ENCODE measurements around the gene CCDC61.

The CCDC61 gene

GRCh38 chr19:46002678-46003275, 7.5 kb downstream of the CCDC61 start:
- Histone ChIP-seq H3K9me3 (ENCODE audit: severe bottlenecking) (no peaks in the 10 kb centered on the region), H3K4me3 (ENCODE audit: low read depth, low read length) (no peak overlapping the region), H3K36me3 (no peaks in the 10 kb centered on the region; the same call in 1 of the 2 replicates), H3K27ac (no peak overlapping the region), H3K27me3 (ENCODE audit: insufficient read depth, low read depth, severe bottlenecking) (no peaks in the 10 kb centered on the region)
- no peak for TF ChIP-seq CTCF (IDR thresholded peaks at IDR 0.05; ENCODE audit: low read depth, low read length)
- no peak for DNase-seq

- Histone ChIP-seq H3K27me3 (ENCODE audit: insufficient read depth, low read depth, severe bottlenecking) (no peaks in the 10 kb centered on the region), H3K27ac (no peak overlapping the region), H3K36me3 (no peaks in the 10 kb centered on the region; the same call in 1 of the 2 replicates), H3K4me3 (ENCODE audit: low read depth, low read length) (no peak overlapping the region), H3K9me3 (ENCODE audit: severe bottlenecking) (no peaks in the 10 kb centered on the region)
- DNase-seq, result no peak
- TF ChIP-seq CTCF (IDR thresholded peaks at IDR 0.05; ENCODE audit: low read depth, low read length), result no peak
These were observed 11.1 kb downstream of the CCDC61 start for GRCh38 chr19:46006411-46006810.

DNA sequence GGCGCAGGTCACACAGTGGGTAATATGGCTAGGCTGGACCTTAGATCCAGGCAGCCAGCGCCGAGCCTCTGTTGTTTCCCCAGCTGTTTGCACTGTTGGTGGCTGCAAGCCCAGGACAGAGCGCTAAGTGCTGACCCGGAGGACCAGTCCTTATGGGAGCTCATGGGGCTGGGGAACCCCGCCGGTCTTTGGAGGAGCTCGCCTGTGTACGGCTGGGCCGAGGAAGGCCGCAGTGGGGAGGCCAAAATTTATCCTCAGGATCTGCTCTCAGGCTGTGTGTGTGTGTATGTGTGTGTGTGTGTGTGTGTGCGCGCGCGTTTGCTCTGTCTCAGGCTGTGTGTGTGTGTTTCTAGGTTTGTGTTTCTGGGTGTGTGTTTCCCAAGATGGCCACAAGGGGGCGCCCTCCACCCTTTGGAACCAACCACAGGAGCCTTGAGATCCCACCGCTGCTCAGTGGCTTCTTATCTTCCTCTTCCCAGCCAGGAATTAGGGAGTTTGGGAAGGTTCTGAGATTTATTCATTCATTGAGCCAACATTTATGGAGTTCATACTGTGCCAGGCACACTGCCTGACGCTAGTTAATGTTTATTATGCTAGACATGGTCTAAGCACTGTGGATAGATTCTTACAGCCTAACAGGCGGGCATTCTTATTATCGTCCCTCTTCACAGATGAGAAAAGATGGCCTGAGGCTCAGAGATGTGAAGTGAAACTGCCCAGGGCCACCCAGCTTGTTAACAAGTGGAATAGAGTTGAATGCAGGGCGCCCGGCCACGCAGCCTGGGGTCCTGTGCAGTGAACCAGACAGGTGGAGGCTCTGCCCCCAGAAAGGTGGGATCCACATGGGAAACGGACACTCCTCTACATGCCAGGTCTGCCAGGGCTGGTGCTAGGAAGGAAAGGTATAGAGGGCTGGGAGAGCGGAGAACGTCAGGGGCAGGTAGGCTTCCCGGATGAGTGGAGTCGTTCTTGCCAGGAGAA, 14.6 kb downstream of the CCDC61 start:
- Histone ChIP-seq H3K27ac (no peak overlapping the region; the same call in 1 of the 2 replicates), H3K4me3 (ENCODE audit: low read depth, low read length) (no peak overlapping the region), H3K9me3 (ENCODE audit: severe bottlenecking) (no peaks in the 10 kb centered on the region)

GRCh38 chr19:46014534-46014933, 19.3 kb downstream of the CCDC61 start:
- no peak overlapping the region for H3K27ac ChIP-seq
- H3K4me3 ChIP-seq (ENCODE audit: low read depth, low read length), result peak overlapping the region; percentile 24

More for the DNA sequence above, 14.6 kb downstream of the CCDC61 start:
- H3K36me3 ChIP-seq, result no peaks in the 10 kb centered on the region
- no peaks in the 10 kb centered on the region for H3K27me3 ChIP-seq (ENCODE audit: insufficient read depth, low read depth, severe bottlenecking)
- peak; percentile 79 for DNase-seq
- TF ChIP-seq CTCF (IDR thresholded peaks at IDR 0.05; ENCODE audit: low read depth, low read length), result peak; percentile 69

More at GRCh38 chr19:46014534-46014933, 19.3 kb downstream of the CCDC61 start:
- TF ChIP-seq CTCF (IDR thresholded peaks at IDR 0.05; ENCODE audit: low read depth, low read length), result no peak
- Histone ChIP-seq H3K9me3 (ENCODE audit: severe bottlenecking) (no peaks in the 10 kb centered on the region), H3K27me3 (ENCODE audit: insufficient read depth, low read depth, severe bottlenecking) (no peaks in the 10 kb centered on the region), H3K36me3 (no peaks in the 10 kb centered on the region)
- no peak for DNase-seq

All from WERI-Rb-1 (cell line).